ENCODE results near the gene HIPK2.

HIPK2 gene

DNA sequence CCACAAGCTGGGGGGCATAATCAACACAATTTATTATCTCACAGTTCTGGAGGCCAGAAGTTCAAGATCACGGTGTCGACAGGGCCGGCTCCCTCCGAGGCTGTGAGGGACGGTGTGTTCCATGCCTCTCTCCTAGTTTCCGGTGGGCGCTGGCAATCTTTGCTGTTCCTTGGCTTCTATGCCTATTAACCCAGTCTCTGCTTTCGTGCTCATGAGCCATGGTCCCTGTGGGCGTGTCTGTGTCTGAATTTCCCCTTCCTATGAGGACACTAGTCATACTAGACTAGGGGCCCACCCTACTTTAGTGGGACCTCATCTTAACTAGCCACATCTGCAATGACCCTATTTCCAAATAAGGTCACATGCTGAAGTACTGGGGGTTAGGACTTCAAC, 29.4 kb downstream of the HIPK2 start:
- no peak for DNase-seq
- TF ChIP-seq, protein P1, sequence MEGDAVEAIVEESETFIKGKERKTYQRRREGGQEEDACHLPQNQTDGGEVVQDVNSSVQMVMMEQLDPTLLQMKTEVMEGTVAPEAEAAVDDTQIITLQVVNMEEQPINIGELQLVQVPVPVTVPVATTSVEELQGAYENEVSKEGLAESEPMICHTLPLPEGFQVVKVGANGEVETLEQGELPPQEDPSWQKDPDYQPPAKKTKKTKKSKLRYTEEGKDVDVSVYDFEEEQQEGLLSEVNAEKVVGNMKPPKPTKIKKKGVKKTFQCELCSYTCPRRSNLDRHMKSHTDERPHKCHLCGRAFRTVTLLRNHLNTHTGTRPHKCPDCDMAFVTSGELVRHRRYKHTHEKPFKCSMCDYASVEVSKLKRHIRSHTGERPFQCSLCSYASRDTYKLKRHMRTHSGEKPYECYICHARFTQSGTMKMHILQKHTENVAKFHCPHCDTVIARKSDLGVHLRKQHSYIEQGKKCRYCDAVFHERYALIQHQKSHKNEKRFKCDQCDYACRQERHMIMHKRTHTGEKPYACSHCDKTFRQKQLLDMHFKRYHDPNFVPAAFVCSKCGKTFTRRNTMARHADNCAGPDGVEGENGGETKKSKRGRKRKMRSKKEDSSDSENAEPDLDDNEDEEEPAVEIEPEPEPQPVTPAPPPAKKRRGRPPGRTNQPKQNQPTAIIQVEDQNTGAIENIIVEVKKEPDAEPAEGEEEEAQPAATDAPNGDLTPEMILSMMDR (IDR thresholded peaks at IDR 0.05; ENCODE audit: low read depth, low read length) = no peak
- H3K9me3 ChIP-seq = no peaks in the 10 kb centered on the region
- H3K4me1 ChIP-seq = no peaks in the 10 kb centered on the region
- no peak overlapping the region for H3K4me3 ChIP-seq (ENCODE audit: low read depth, low read length)
- no peaks in the 10 kb centered on the region for H3K36me3 ChIP-seq
- no peaks in the 10 kb centered on the region for H3K27me3 ChIP-seq

- H3K9me3 ChIP-seq = no peaks in the 10 kb centered on the region
- no peak overlapping the region for H3K4me3 ChIP-seq (ENCODE audit: low read depth, low read length)
- TF ChIP-seq, protein P1 (IDR thresholded peaks at IDR 0.05; ENCODE audit: low read depth, low read length) = no peak
- no peaks in the 10 kb centered on the region for H3K27me3 ChIP-seq
- no peak for DNase-seq
- H3K36me3 ChIP-seq = no peaks in the 10 kb centered on the region
- H3K4me1 ChIP-seq = no peaks in the 10 kb centered on the region
These were observed 30.0 kb downstream of the HIPK2 start for GRCh38 chr7:139747662-139748372.

GRCh38 chr7:139746652-139747051, 31.1 kb downstream of the HIPK2 start:
- no peaks in the 10 kb centered on the region for H3K4me1 ChIP-seq

GRCh38 chr7:139745678-139746143, 32.1 kb downstream of the HIPK2 start:
- Histone ChIP-seq H3K4me3 (ENCODE audit: low read depth, low read length) (no peak overlapping the region), H3K4me1 (no peaks in the 10 kb centered on the region), H3K36me3 (no peaks in the 10 kb centered on the region), H3K9me3 (no peaks in the 10 kb centered on the region), H3K27me3 (no peaks in the 10 kb centered on the region)
- DNase-seq = no peak
- TF ChIP-seq, protein P1 (IDR thresholded peaks at IDR 0.05; ENCODE audit: low read depth, low read length) = no peak

More at GRCh38 chr7:139746652-139747051, 31.1 kb downstream of the HIPK2 start:
- TF ChIP-seq, protein P1 (IDR thresholded peaks at IDR 0.05; ENCODE audit: low read depth, low read length) = no peak
- H3K36me3 ChIP-seq = no peaks in the 10 kb centered on the region
- H3K9me3 ChIP-seq = no peaks in the 10 kb centered on the region
- H3K4me3 ChIP-seq (ENCODE audit: low read depth, low read length) = no peak overlapping the region
- H3K27me3 ChIP-seq = no peaks in the 10 kb centered on the region
- no peak for DNase-seq

DNA sequence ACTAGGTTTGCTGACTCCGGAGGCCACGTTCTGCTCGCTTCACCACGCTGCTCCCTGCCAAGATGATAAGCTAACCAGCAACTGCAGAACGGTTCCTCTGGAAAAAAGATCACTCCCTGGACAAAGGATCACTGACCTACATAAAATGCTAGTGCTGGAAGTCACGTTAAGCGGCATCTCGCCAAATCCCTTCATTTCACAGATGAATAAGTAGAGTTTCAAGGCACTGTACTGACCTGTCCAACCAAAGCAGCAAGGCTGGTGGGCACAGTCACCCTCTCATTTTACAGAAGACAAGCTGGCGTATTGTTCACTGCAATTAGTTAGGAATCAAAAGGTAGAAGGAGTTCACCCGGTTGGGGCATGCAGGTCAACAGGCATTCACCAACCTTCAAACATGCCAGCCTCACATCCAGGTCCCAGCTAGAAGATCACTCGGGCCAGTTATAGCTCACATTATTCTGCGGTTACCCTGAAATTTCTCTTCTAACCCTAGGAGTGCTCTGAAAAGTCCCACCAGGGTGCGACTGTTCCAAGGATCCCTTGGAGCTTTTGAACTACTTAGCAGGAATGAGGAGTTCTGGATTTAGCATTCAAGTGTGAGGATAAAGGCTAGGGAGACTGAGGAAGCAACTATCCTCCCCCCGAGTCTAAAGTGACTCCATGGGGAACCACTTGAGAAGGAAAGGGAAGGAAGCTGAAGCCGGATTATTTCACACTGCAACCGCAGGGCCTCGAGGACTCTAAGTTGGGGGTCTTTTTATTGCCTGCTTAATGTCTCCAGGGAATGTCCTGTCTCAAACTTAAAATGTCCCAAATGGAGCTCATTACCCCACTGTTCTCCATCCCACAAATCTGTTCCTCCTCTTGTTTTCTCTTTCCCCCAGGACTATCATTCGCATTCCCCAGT, 32.8 kb downstream of the HIPK2 start:
- Histone ChIP-seq H3K36me3 (no peaks in the 10 kb centered on the region), H3K4me1 (no peaks in the 10 kb centered on the region), H3K9me3 (no peaks in the 10 kb centered on the region), H3K27me3 (no peaks in the 10 kb centered on the region), H3K4me3 (ENCODE audit: low read depth, low read length) (no peak overlapping the region)
- TF ChIP-seq, protein P1 (IDR thresholded peaks at IDR 0.05; ENCODE audit: low read depth, low read length) = no peak
- DNase-seq = no peak

Measured in BE2C (cell line).